Endothelial cell (in vitro differentiated cells): ENCODE measurements around the gene RIN3. TPM values are rescaled to one million over a fixed set of nuclear protein-coding genes. Genes with fewer than 3 reads are reported as not detected.

Experiments used
- DNase-seq: peaks from one replicate; pipeline ENCODE4 v3.0.0; 2021; ENCODE audit warnings: low spot score
- H3K27ac Mint-ChIP-seq: one replicate; pipeline ENCODE4 v1.8.0; 2021; ENCODE audit warnings: mixed read lengths, inconsistent platforms; ENCODE audit not compliant: unreplicated experiment
- H3K27me3 Mint-ChIP-seq: one replicate; pipeline ENCODE4 v1.8.0; 2021; ENCODE audit warnings: mild to moderate bottlenecking, moderate library complexity, mixed read lengths, inconsistent platforms; ENCODE audit not compliant: unreplicated experiment
- H3K36me3 Mint-ChIP-seq: one replicate; pipeline ENCODE4 v1.8.0; 2021; ENCODE audit warnings: mild to moderate bottlenecking, low read depth, mixed read lengths, inconsistent platforms; ENCODE audit not compliant: unreplicated experiment
- H3K4me1 Mint-ChIP-seq: one replicate; pipeline ENCODE4 v1.8.0; 2021; ENCODE audit warnings: mild to moderate bottlenecking, mixed read lengths, inconsistent platforms; ENCODE audit not compliant: unreplicated experiment
- H3K4me3 Mint-ChIP-seq: one replicate; pipeline ENCODE4 v1.8.0; 2021; ENCODE audit warnings: mild to moderate bottlenecking, mixed read lengths, inconsistent platforms; ENCODE audit not compliant: unreplicated experiment
- H3K9me3 Mint-ChIP-seq: one replicate; pipeline ENCODE4 v1.8.0; 2021; ENCODE audit warnings: mixed read lengths, inconsistent platforms; ENCODE audit not compliant: unreplicated experiment
- CTCF ChIP-seq: fragments of 200-600 bp; sonication (generic); IDR thresholded peaks from one replicate; pipeline ENCODE4 v1.5.0; 2021; ENCODE audit warnings: antibody characterized with exemption; ENCODE audit not compliant: unreplicated experiment
- total RNA-seq: library from RNA; stranded (reverse); fragmentation: NEBNext Ultra II Directional; extraction: Animal tissue kit (Norgen Biotek cat#: 25700); gene quantifications from one replicate; pipeline ENCODE4 v1.2.1, GENCODE V29; 2021; ENCODE audit not compliant: unreplicated experiment

The RIN3 gene
- total RNA-seq, 1 donor from 2014 or later, result 25.8 TPM

GRCh38 chr14:92568621-92569479 is 55.3 kb downstream of the RIN3 start:
- no peak for TF ChIP-seq CTCF
- no peaks in the 10 kb centered on the region for H3K9me3 Mint-ChIP-seq
- H3K4me3 Mint-ChIP-seq, result no peak overlapping the region
- no peaks in the 10 kb centered on the region for H3K4me1 Mint-ChIP-seq
- no peak overlapping the region for H3K27ac Mint-ChIP-seq
- H3K27me3 Mint-ChIP-seq, result peaks cover 6% of the 10 kb centered on the region
- no peak for DNase-seq
- peaks cover 34% of the 10 kb centered on the region for H3K36me3 Mint-ChIP-seq

GRCh38 chr14:92570674-92571262 is 57.2 kb downstream of the RIN3 start:
- Mint-ChIP-seq H3K27me3 (peaks cover 8% of the 10 kb centered on the region), H3K36me3 (peaks cover 25% of the 10 kb centered on the region), H3K4me3 (no peak overlapping the region), H3K4me1 (no peaks in the 10 kb centered on the region), H3K27ac (no peak overlapping the region), H3K9me3 (no peaks in the 10 kb centered on the region)
- TF ChIP-seq CTCF, result no peak
- DNase-seq, result no peak

- Mint-ChIP-seq H3K27ac (no peak overlapping the region), H3K4me1 (no peaks in the 10 kb centered on the region), H3K9me3 (no peaks in the 10 kb centered on the region), H3K27me3 (peaks cover 10% of the 10 kb centered on the region), H3K36me3 (peaks cover 26% of the 10 kb centered on the region), H3K4me3 (no peak overlapping the region)
- no peak for TF ChIP-seq CTCF
- no peak for DNase-seq
These were observed 58.5 kb downstream of the RIN3 start for GRCh38 chr14:92572050-92572449.

GRCh38 chr14:92573761-92574498 is 60.3 kb downstream of the RIN3 start:
- H3K4me3 Mint-ChIP-seq, result no peak overlapping the region
- no peak for DNase-seq
- H3K4me1 Mint-ChIP-seq, result no peaks in the 10 kb centered on the region
- TF ChIP-seq CTCF, result no peak
- H3K9me3 Mint-ChIP-seq, result no peaks in the 10 kb centered on the region
- peaks cover 26% of the 10 kb centered on the region for H3K36me3 Mint-ChIP-seq
- no peak overlapping the region for H3K27ac Mint-ChIP-seq
- H3K27me3 Mint-ChIP-seq, result peaks cover 10% of the 10 kb centered on the region
